Measurements from ENCODE around the gene GNAL. TPM values are rescaled to one million over a fixed set of nuclear protein-coding genes. Genes with fewer than 3 reads are reported as not detected.

Gene GNAL
- total and polyA plus RNA-seq, 11 donors, result 0.76 to 5.9 (median 1.6) TPM

- H3K9me3 ChIP-seq, result no peaks in the 10 kb centered on the region
- H3K27ac ChIP-seq, result no peak overlapping the region
- ATAC-seq (no peak), DNase-seq (no peak)
- 63 to 76% (median 67%) methylated on average over 5 to 7 of the region's 7 CpGs for WGBS, 4 donors
- H3K4me1 ChIP-seq, result no peaks in the 10 kb centered on the region
- H3K36me3 ChIP-seq, result no peaks in the 10 kb centered on the region
- intact Hi-C loops (cut with DNase I), result loop anchor here in 2 of 10 donors (10.0 kb wide), 2 partner anchors 54 to 64 kb away; no protein-coding TSS in a partner anchor
- no peak for TF ChIP-seq POLR2A (IDR thresholded peaks at IDR 0.05)
- TF ChIP-seq, protein P1, sequence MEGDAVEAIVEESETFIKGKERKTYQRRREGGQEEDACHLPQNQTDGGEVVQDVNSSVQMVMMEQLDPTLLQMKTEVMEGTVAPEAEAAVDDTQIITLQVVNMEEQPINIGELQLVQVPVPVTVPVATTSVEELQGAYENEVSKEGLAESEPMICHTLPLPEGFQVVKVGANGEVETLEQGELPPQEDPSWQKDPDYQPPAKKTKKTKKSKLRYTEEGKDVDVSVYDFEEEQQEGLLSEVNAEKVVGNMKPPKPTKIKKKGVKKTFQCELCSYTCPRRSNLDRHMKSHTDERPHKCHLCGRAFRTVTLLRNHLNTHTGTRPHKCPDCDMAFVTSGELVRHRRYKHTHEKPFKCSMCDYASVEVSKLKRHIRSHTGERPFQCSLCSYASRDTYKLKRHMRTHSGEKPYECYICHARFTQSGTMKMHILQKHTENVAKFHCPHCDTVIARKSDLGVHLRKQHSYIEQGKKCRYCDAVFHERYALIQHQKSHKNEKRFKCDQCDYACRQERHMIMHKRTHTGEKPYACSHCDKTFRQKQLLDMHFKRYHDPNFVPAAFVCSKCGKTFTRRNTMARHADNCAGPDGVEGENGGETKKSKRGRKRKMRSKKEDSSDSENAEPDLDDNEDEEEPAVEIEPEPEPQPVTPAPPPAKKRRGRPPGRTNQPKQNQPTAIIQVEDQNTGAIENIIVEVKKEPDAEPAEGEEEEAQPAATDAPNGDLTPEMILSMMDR (IDR thresholded peaks at IDR 0.05), result no peak
- H3K4me3 ChIP-seq, result no peak overlapping the region
- no peaks in the 10 kb centered on the region for H3K27me3 ChIP-seq
Measured at GRCh38 chr18:11760498-11761167, 71.6 kb downstream of the GNAL start.

GRCh38 chr18:11761553-11761952 is 72.5 kb downstream of the GNAL start:
- no peaks in the 10 kb centered on the region for H3K36me3 ChIP-seq
- H3K27me3 ChIP-seq, result no peaks in the 10 kb centered on the region
- ATAC-seq (no peak), DNase-seq (no peak)
- H3K27ac ChIP-seq, result no peak overlapping the region
- H3K4me3 ChIP-seq, result no peak overlapping the region
- TF ChIP-seq, protein P1 (IDR thresholded peaks at IDR 0.05), result peak in 2 of 12 donors; percentile 10 to 33
- no peak for TF ChIP-seq POLR2A (IDR thresholded peaks at IDR 0.05)
- intact Hi-C loops (cut with DNase I), result loop anchor here in 2 of 10 donors (10.0 kb wide), 2 partner anchors 53 to 63 kb away; no protein-coding TSS in a partner anchor
- WGBS, 4 donors, result 77 to 90% (median 88%) methylated on average over 2 of the region's 2 CpGs
- H3K9me3 ChIP-seq, result no peaks in the 10 kb centered on the region
- H3K4me1 ChIP-seq, result no peaks in the 10 kb centered on the region

DNA sequence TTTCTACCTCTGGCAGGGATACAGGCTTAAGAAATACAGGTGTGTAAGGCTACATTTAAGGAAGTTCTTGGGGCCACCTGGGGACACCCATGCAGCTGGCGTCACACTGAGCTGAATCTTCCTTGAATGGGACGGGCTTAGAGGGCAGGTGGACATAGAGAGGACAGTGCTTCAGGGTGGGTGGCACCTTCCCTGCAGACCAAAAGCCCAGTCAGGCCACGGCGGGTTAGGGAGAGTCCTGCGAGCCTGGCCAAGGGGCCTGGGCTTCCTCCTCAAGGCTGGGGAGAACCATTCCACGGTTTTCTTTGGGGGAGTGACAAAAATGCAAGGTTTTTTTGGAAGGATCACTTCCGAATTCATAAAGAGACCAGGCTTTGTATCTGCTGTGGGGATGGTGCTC is 73.4 kb downstream of the GNAL start:
- intact Hi-C loops (cut with DNase I), result loop anchor here in 2 of 10 donors (10.0 kb wide), 2 partner anchors 52 to 62 kb away; no protein-coding TSS in a partner anchor
- no peaks in the 10 kb centered on the region for H3K4me1 ChIP-seq
- H3K4me3 ChIP-seq, result no peak overlapping the region
- TF ChIP-seq, protein P1 (IDR thresholded peaks at IDR 0.05), result no peak
- TF ChIP-seq POLR2A (IDR thresholded peaks at IDR 0.05), result no peak
- H3K27ac ChIP-seq, result no peak overlapping the region
- H3K9me3 ChIP-seq, result no peaks in the 10 kb centered on the region
- no peaks in the 10 kb centered on the region for H3K27me3 ChIP-seq
- WGBS, 4 donors, result 74 to 83% (median 79%) methylated on average over 7 of the region's 7 CpGs
- DNase-seq, result no peak
- H3K36me3 ChIP-seq, result no peaks in the 10 kb centered on the region
- no peak for ATAC-seq

GRCh38 chr18:11767329-11767728 is 78.3 kb downstream of the GNAL start:
- TF ChIP-seq, protein P1 (IDR thresholded peaks at IDR 0.05), result no peak
- TF ChIP-seq POLR2A (IDR thresholded peaks at IDR 0.05), result no peak
- DNase-seq (no peak), ATAC-seq (peak in 1 of 4 donors; percentile 18)
- 91 to 94% (median 92%) methylated on average over 6 of the region's 6 CpGs for WGBS, 4 donors
- no peaks in the 10 kb centered on the region for H3K9me3 ChIP-seq
- intact Hi-C loops (cut with DNase I), result loop anchor here in 2 of 10 donors (10.0 kb wide), 2 partner anchors 47 to 57 kb away; no protein-coding TSS in a partner anchor
- no peaks in the 10 kb centered on the region for H3K27me3 ChIP-seq
- H3K36me3 ChIP-seq, result no peaks in the 10 kb centered on the region
- H3K27ac ChIP-seq, result no peak overlapping the region
- H3K4me1 ChIP-seq, result no peaks in the 10 kb centered on the region
- H3K4me3 ChIP-seq, result no peak overlapping the region

Data from heart left ventricle (tissue), 16 donors.